ENCODE data around the gene OR14C36. TPM values are rescaled to one million over a fixed set of nuclear protein-coding genes. Genes with fewer than 3 reads are reported as not detected.

Gene OR14C36
- total and polyA plus RNA-seq, 2 of the 8 experiments (the other 6 are each of a cell fraction or from before 2014, with no cell fraction given) = not detected

DNA sequence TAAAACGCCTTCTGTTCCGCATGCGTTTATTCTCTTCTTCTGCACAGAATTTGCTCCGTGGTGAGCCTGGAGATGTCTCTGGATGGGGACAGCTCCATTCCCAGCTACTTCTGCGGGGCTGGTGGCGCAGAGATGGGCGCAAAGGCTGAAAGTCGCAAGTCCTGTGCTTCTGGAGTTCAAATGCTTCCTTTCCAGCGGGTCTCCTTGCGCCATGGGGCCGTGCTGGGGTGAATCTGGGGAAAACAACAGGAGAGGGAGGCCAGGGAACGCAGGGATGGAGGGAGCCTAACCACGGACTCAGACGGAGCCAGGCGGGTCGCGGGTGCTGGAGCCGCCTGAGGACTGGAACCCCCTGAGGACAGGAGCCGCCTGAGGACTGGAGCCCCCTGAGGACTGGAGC, 42.5 kb upstream of the OR14C36 start:
- no peaks in the 10 kb centered on the region for H3K79me2 ChIP-seq (ENCODE audit: control insufficient read depth in 1 of 2, insufficient read depth in 2 of 2, low read length in 2 of 2)
- ChIA-PET CTCF (ENCODE audit: partially characterized antibody) (no interaction called here), POLR2A (ENCODE audit: partially characterized antibody) (no interaction called here)
- H3K14ac ChIP-seq (ENCODE audit: insufficient read length) = no peak overlapping the region
- H2BK15ac ChIP-seq (ENCODE audit: low read length) = no peak overlapping the region
- no peak overlapping the region for H2BK12ac ChIP-seq (ENCODE audit: low read depth, low read length)
- H2BK20ac ChIP-seq (ENCODE audit: low read length) = no peak overlapping the region
- H3K36me3 ChIP-seq (ENCODE audit: control insufficient read depth in 2 of 4, insufficient read depth in 4 of 4, low read length in 3 of 4) = no peaks in the 10 kb centered on the region
- H3K4me3 ChIP-seq (ENCODE audit: extremely low read depth in 1 of 4, insufficient read depth in 2 of 4, low read depth in 3 of 4, low read length in 4 of 4) = no peak overlapping the region
- no peak overlapping the region for H4K8ac ChIP-seq (ENCODE audit: extremely low read depth, insufficient read depth, low read length)
- H3K56ac ChIP-seq (replicated peaks; ENCODE audit: insufficient read length, low read depth, low read length) = no peak overlapping the region
- no peak overlapping the region for H2AK5ac ChIP-seq (ENCODE audit: low read depth, low read length)
- no peaks in the 10 kb centered on the region for H4K20me1 ChIP-seq (replicated peaks in 1 of 2; ENCODE audit: control insufficient read depth in 1 of 2, insufficient read depth in 2 of 2, low read length in 2 of 2)
- 81% methylated on average over 17 of the region's 19 CpGs; no CpG with 5 or more reads in 1 of the 2 experiments for WGBS, 2 experiments (ENCODE audit: extremely low coverage in 1 of 2, insufficient coverage in 1 of 2, insufficient read length in 1 of 2, insufficient replicate concordance in 2 of 2, low coverage in 1 of 2, low lambda C conversion rate in 2 of 2, missing lambda C conversion rate in 1 of 2)
- no peaks in the 10 kb centered on the region for H3K79me1 ChIP-seq (ENCODE audit: low read depth, low read length)
- H3K9ac ChIP-seq (replicated peaks in 1 of 4; ENCODE audit: extremely low read depth in 1 of 4, low read depth in 3 of 4, low read length in 3 of 4) = no peak overlapping the region
- no peak overlapping the region for H2BK5ac ChIP-seq (ENCODE audit: low read depth, low read length)
- H3K4me2 ChIP-seq (ENCODE audit: insufficient read depth in 1 of 2, low read depth in 2 of 2, low read length in 2 of 2) = no peak overlapping the region
- H3K23ac ChIP-seq (ENCODE audit: insufficient read length) = no peak overlapping the region
- H3K18ac ChIP-seq (ENCODE audit: extremely low read depth, low read length) = no peak overlapping the region
- H3K27ac ChIP-seq (ENCODE audit: low read depth, low read length) = no peak overlapping the region
- no peaks in the 10 kb centered on the region for H3K4me1 ChIP-seq (replicated peaks in 1 of 4; ENCODE audit: control insufficient read depth in 3 of 4, insufficient read depth in 4 of 4, low read length in 3 of 4)
- no peak for DNase-seq (ENCODE audit: low read depth in 1 of 2, low spot score in 2 of 2)
- H3K27me3 ChIP-seq (replicated peaks in 1 of 4; ENCODE audit: control insufficient read depth in 3 of 4, extremely low read depth in 1 of 4, insufficient read depth in 3 of 4, low read length in 3 of 4) = no peaks in the 10 kb centered on the region
- H4K5ac ChIP-seq (ENCODE audit: insufficient read length, low read depth, low read length) = no peak overlapping the region
- no peak overlapping the region for H3K4ac ChIP-seq (replicated peaks; ENCODE audit: insufficient read length, low read depth, low read length)
- H2AFZ ChIP-seq (ENCODE audit: low read length) = no peak overlapping the region
- H2BK120ac ChIP-seq (replicated peaks; ENCODE audit: low read depth, low read length) = no peak overlapping the region
- H3K9me3 ChIP-seq (ENCODE audit: insufficient read depth in 2 of 2, low read depth in 1 of 2, low read length in 1 of 2) = peaks cover 41 to 49% of the 10 kb centered on the region in 2 experiments
- no peak for FAIRE-seq
- no peak overlapping the region for H4K91ac ChIP-seq (replicated peaks; ENCODE audit: insufficient read length, low read length)
- no peaks in the 10 kb centered on the region for H3K23me2 ChIP-seq (ENCODE audit: low read depth, low read length)
- no peak for TF ChIP-seq TBP (IDR thresholded peaks at IDR 0.05; ENCODE audit: low read depth, low read length)
- TF ChIP-seq RXRA (IDR thresholded peaks at IDR 0.05; ENCODE audit: insufficient read depth, low read depth, low read length) = no peak

Measured in H1 (cell line).